ENCODE results near the gene LDHAL6A. TPM values are rescaled to one million over a fixed set of nuclear protein-coding genes. Genes with fewer than 3 reads are reported as not detected.
A peak's percentile ranks its signal among the peaks of the same experiment; 100 is the strongest.

The LDHAL6A gene
- total RNA-seq, 3 donors from 2014 or later, result not detected

DNA sequence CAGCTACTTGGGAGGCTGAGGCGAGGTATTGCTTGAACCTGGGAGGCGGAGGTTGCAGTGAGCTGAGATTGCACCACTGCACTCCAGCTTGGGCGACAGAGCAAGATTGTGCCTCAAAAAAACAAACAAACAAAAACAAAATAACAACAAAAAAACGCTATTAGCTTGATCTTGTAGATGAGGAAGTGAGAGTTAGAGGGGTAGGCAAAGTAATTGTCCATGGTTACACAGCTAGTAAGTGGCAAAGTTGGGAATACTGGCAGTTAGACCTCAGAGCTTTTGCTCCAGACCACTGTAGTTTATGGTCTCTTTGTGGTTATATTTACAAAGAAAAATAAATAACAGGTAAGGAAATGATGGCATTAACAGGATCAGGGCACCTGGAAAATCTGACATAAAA lies 28.4 kb upstream of the LDHAL6A start:
- intact Hi-C loops (cut with DNase I, micrococcal nuclease), result no loop called here
- no peak for ATAC-seq
- no peaks in the 10 kb centered on the region for H3K36me3 ChIP-seq (ENCODE audit: low read depth)
- H3K4me1 ChIP-seq (ENCODE audit: low read depth), result no peaks in the 10 kb centered on the region
- no peak overlapping the region for H3K4me3 ChIP-seq
- H3K9me3 ChIP-seq, result no peaks in the 10 kb centered on the region
- no peak for DNase-seq
- TF ChIP-seq, protein P1, sequence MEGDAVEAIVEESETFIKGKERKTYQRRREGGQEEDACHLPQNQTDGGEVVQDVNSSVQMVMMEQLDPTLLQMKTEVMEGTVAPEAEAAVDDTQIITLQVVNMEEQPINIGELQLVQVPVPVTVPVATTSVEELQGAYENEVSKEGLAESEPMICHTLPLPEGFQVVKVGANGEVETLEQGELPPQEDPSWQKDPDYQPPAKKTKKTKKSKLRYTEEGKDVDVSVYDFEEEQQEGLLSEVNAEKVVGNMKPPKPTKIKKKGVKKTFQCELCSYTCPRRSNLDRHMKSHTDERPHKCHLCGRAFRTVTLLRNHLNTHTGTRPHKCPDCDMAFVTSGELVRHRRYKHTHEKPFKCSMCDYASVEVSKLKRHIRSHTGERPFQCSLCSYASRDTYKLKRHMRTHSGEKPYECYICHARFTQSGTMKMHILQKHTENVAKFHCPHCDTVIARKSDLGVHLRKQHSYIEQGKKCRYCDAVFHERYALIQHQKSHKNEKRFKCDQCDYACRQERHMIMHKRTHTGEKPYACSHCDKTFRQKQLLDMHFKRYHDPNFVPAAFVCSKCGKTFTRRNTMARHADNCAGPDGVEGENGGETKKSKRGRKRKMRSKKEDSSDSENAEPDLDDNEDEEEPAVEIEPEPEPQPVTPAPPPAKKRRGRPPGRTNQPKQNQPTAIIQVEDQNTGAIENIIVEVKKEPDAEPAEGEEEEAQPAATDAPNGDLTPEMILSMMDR (IDR thresholded peaks at IDR 0.05), result no peak

DNA sequence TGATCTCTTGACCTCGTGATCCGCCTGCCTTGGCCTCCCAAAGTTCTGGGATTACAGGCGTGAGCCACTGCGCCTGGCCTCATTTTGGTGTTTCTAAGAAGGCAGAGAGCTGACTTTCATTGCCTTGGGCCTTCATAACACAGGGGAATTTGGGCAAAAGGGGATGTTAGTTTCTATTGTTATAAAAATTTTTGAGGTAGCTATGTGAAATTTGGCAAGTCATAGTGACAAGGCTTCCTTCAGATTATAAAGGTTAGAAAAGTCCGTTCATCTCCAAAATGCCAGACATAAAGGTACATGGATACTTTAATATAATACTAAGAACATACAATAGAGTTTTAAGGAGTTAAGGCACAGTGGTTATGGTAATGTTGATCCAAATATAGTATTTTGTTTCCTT lies 26.3 kb upstream of the LDHAL6A start:
- no peak for ATAC-seq
- intact Hi-C loops (cut with DNase I, micrococcal nuclease), result no loop called here
- DNase-seq, result no peak
- TF ChIP-seq, protein P1 (IDR thresholded peaks at IDR 0.05), result no peak
- no peaks in the 10 kb centered on the region for H3K36me3 ChIP-seq (ENCODE audit: low read depth)
- no peaks in the 10 kb centered on the region for H3K4me1 ChIP-seq (ENCODE audit: low read depth)
- H3K9me3 ChIP-seq, result no peaks in the 10 kb centered on the region
- no peak overlapping the region for H3K4me3 ChIP-seq

DNA sequence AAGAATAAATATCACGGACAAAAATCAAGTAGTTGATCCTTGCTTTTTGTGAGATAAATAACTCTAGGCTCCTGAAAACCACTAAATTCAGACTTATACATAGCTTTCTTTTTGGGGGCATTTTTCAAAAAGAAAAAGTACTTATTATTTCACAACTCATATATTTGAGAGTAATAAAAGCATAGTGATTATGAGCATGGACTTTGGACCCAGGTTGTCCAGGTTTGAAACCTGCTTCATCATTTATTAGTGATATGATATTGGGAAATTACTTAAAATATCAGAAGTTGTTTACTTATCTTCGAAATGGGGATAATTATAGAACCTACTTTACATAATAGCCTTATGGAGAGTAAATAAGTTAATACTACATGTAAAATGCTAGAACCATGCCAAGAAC lies 17.0 kb upstream of the LDHAL6A start:
- Histone ChIP-seq H3K9me3 (no peaks in the 10 kb centered on the region), H3K36me3 (ENCODE audit: low read depth) (no peaks in the 10 kb centered on the region), H3K4me3 (no peak overlapping the region), H3K4me1 (ENCODE audit: low read depth) (no peaks in the 10 kb centered on the region)
- ATAC-seq, result no peak
- TF ChIP-seq, protein P1 (IDR thresholded peaks at IDR 0.05), result no peak
- intact Hi-C loops (cut with DNase I, micrococcal nuclease), result no loop called here
- no peak for DNase-seq

DNA sequence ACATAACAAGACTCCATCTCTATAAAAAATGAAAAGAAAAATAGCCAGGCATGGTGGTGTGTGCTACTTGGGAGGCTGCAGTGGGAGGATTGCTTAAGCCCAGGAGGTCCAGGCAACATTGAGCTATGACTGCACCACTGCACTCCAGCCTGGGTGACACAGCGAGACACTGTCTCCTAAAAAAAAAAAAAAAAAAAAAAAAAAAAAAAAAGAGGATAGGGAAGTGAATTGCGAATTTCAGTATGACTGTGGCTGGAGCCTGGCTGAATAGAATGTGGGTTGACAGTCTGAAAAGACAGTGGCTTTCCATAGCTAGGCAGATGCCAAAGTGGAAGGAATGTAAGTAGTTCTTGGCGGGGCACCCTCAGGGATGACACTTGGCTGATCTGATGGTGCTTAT lies 6.4 kb upstream of the LDHAL6A start:
- no peaks in the 10 kb centered on the region for H3K9me3 ChIP-seq
- DNase-seq, result no peak
- no peak overlapping the region for H3K4me3 ChIP-seq
- H3K36me3 ChIP-seq (ENCODE audit: low read depth), result no peaks in the 10 kb centered on the region
- no peak for ATAC-seq
- no peaks in the 10 kb centered on the region for H3K4me1 ChIP-seq (ENCODE audit: low read depth)
- TF ChIP-seq, protein P1 (IDR thresholded peaks at IDR 0.05), result no peak
- intact Hi-C loops (cut with DNase I, micrococcal nuclease), result no loop called here

DNA sequence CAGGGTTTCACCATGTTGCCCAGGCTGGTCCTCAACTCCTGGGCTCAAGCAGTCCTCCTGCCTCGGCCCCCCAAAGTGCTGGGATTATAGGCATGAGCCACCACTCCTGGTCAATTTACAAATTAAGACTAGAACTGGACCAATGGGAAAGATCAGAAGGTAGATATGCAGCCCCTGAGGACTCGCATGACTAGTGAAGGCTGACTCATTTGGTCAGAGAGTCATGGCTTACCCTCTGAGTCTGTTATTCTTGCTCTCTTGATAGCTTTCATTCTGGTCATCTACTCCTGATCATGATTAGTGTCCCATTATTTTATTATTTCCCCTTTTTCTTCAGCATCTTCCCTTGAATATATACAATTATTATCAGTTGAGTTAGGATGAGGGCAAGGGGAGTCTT lies 2.7 kb upstream of the LDHAL6A start:
- no peaks in the 10 kb centered on the region for H3K9me3 ChIP-seq
- intact Hi-C loops (cut with DNase I, micrococcal nuclease), result no loop called here
- TF ChIP-seq, protein P1 (IDR thresholded peaks at IDR 0.05), result no peak
- no peak for ATAC-seq
- H3K4me3 ChIP-seq, result no peak overlapping the region
- H3K36me3 ChIP-seq (ENCODE audit: low read depth), result no peaks in the 10 kb centered on the region
- DNase-seq, result no peak
- H3K4me1 ChIP-seq (ENCODE audit: low read depth), result no peaks in the 10 kb centered on the region

DNA sequence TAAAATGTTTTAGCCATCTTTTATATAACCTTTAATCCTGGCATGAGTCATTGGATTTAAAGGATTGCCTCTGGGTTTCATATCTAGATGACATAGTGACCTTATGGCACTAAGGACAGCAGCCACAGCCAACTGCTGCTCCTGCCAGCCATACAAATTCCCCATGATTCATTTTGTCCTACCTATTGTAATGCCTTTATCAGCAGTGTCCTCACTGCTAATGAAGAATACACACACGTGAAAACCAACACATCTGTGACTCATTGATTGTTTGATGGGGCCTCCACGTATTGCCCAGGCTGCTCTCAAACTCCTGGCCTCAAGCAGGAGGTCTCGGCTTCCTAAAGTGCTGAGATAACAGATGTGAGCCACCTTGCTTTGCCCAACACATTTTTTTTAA lies 1.8 kb downstream of the LDHAL6A start:
- TF ChIP-seq, protein P1 (IDR thresholded peaks at IDR 0.05), result no peak
- intact Hi-C loops (cut with DNase I, micrococcal nuclease), result no loop called here
- Histone ChIP-seq H3K36me3 (ENCODE audit: low read depth) (no peaks in the 10 kb centered on the region), H3K4me1 (ENCODE audit: low read depth) (no peaks in the 10 kb centered on the region), H3K4me3 (no peak overlapping the region), H3K9me3 (no peaks in the 10 kb centered on the region)
- ATAC-seq, result peak; percentile 55
- DNase-seq, result no peak

Measured in mucosa of descending colon (tissue), 3 donors.